ENCODE data around the gene CCDC187. TPM values are rescaled to one million over a fixed set of nuclear protein-coding genes. Genes with fewer than 3 reads are reported as not detected.

CCDC187 gene
- total RNA-seq, 1 experiment from 2014 or later: 0.11 TPM

- Histone ChIP-seq H3K4me3 (ENCODE audit: low read depth, low read length) (no peak overlapping the region), H3K36me3 (ENCODE audit: control insufficient read depth, insufficient read depth, low read length) (no peaks in the 10 kb centered on the region), H3K4me1 (no peaks in the 10 kb centered on the region), H3K27me3 (replicated peaks; ENCODE audit: control insufficient read depth, insufficient read depth, low read length) (no peaks in the 10 kb centered on the region; the same call in 1 of the 2 replicates), H3K9me3 (no peaks in the 10 kb centered on the region)
- Mint-ChIP-seq H3K9me3 (ENCODE audit: unreplicated experiment) (peaks cover 11% of the 10 kb centered on the region), H3K27me3 (ENCODE audit: insufficient read depth, unreplicated experiment) (peaks cover 15% of the 10 kb centered on the region), H3K4me1 (ENCODE audit: low read depth, unreplicated experiment) (no peaks in the 10 kb centered on the region), H3K4me3 (ENCODE audit: unreplicated experiment) (no peak overlapping the region), H3K36me3 (ENCODE audit: insufficient read depth, unreplicated experiment) (no peaks in the 10 kb centered on the region), H3K27ac (ENCODE audit: unreplicated experiment) (no peak overlapping the region)
- DNase-seq: no peak
- TF ChIP-seq CTCF (IDR thresholded peaks at IDR 0.05; ENCODE audit: insufficient read depth in 1 of 2, low read depth in 1 of 2, low read length in 1 of 2, severe bottlenecking in 1 of 2, unreplicated experiment in 1 of 2): no peak
- intact Hi-C loops (cut with micrococcal nuclease; ENCODE audit: unreplicated experiment): no loop called here
- CTCF ChIA-PET: no interaction called here
- BruUV-seq (replicated peaks): no TSS peak
- POLR2A ChIA-PET: no interaction called here
These were observed 29.7 kb downstream of the CCDC187 start for GRCh38 chr9:136273921-136274785.

- no peaks in the 10 kb centered on the region for H3K4me1 ChIP-seq
- Mint-ChIP-seq H3K27ac (ENCODE audit: unreplicated experiment) (no peak overlapping the region), H3K4me1 (ENCODE audit: low read depth, unreplicated experiment) (no peaks in the 10 kb centered on the region), H3K27me3 (ENCODE audit: insufficient read depth, unreplicated experiment) (peaks cover 15% of the 10 kb centered on the region), H3K4me3 (ENCODE audit: unreplicated experiment) (no peak overlapping the region), H3K36me3 (ENCODE audit: insufficient read depth, unreplicated experiment) (no peaks in the 10 kb centered on the region), H3K9me3 (ENCODE audit: unreplicated experiment) (peaks cover 11% of the 10 kb centered on the region)
- no peaks in the 10 kb centered on the region; the same call in 1 of the 2 replicates for H3K27me3 ChIP-seq (replicated peaks; ENCODE audit: control insufficient read depth, insufficient read depth, low read length)
- no TSS peak for BruUV-seq (replicated peaks)
- CTCF ChIA-PET: no interaction called here
- intact Hi-C loops (cut with micrococcal nuclease; ENCODE audit: unreplicated experiment): no loop called here
- no peaks in the 10 kb centered on the region for H3K9me3 ChIP-seq
- H3K4me3 ChIP-seq (ENCODE audit: low read depth, low read length): no peak overlapping the region
- no peak for TF ChIP-seq CTCF (IDR thresholded peaks at IDR 0.05; ENCODE audit: insufficient read depth in 1 of 2, low read depth in 1 of 2, low read length in 1 of 2, severe bottlenecking in 1 of 2, unreplicated experiment in 1 of 2)
- no peak for DNase-seq
- POLR2A ChIA-PET: no interaction called here
- no peaks in the 10 kb centered on the region for H3K36me3 ChIP-seq (ENCODE audit: control insufficient read depth, insufficient read depth, low read length)
These were observed 30.5 kb downstream of the CCDC187 start for GRCh38 chr9:136273244-136273865.

- no peak overlapping the region for H3K27ac Mint-ChIP-seq (ENCODE audit: unreplicated experiment)
- ChIA-PET POLR2A (no interaction called here), CTCF (no interaction called here)
- no peak overlapping the region for H3K4me3 Mint-ChIP-seq (ENCODE audit: unreplicated experiment)
- intact Hi-C loops (cut with micrococcal nuclease; ENCODE audit: unreplicated experiment): no loop called here
- no peaks in the 10 kb centered on the region for H3K4me1 Mint-ChIP-seq (ENCODE audit: low read depth, unreplicated experiment)
- no peaks in the 10 kb centered on the region for H3K36me3 ChIP-seq (ENCODE audit: control insufficient read depth, insufficient read depth, low read length)
- no peak for TF ChIP-seq CTCF (IDR thresholded peaks at IDR 0.05; ENCODE audit: insufficient read depth in 1 of 2, low read depth in 1 of 2, low read length in 1 of 2, severe bottlenecking in 1 of 2, unreplicated experiment in 1 of 2)
- no TSS peak for BruUV-seq (replicated peaks)
- peaks cover 11% of the 10 kb centered on the region for H3K9me3 Mint-ChIP-seq (ENCODE audit: unreplicated experiment)
- DNase-seq: no peak
- H3K9me3 ChIP-seq: no peaks in the 10 kb centered on the region
- no peak overlapping the region for H3K4me3 ChIP-seq (ENCODE audit: low read depth, low read length)
- peaks cover 7% of the 10 kb centered on the region for H3K36me3 Mint-ChIP-seq (ENCODE audit: insufficient read depth, unreplicated experiment)
- no peaks in the 10 kb centered on the region for H3K27me3 ChIP-seq (replicated peaks; ENCODE audit: control insufficient read depth, insufficient read depth, low read length)
- peaks cover 7% of the 10 kb centered on the region; the same call in 1 of the 2 replicates for H3K4me1 ChIP-seq
- H3K27me3 Mint-ChIP-seq (ENCODE audit: insufficient read depth, unreplicated experiment): peaks cover 15% of the 10 kb centered on the region
These were observed 33.7 kb downstream of the CCDC187 start for GRCh38 chr9:136270173-136270705.
